Stimulated activated CD4-positive, alpha-beta T cell treated with anti-CD3 and anti-CD28 coated beads, TNF-alpha, amount 100 ng/mL, for 4 hours (primary cell): ENCODE measurements around the gene PRRT1B.

Source experiments
- DNase-seq, 3 experiments: peaks; one replicate each; pipeline ENCODE4 v3.0.0-alpha.2; 2020; ENCODE audit warnings: low read depth in 3 of 3

PRRT1B gene

DNA sequence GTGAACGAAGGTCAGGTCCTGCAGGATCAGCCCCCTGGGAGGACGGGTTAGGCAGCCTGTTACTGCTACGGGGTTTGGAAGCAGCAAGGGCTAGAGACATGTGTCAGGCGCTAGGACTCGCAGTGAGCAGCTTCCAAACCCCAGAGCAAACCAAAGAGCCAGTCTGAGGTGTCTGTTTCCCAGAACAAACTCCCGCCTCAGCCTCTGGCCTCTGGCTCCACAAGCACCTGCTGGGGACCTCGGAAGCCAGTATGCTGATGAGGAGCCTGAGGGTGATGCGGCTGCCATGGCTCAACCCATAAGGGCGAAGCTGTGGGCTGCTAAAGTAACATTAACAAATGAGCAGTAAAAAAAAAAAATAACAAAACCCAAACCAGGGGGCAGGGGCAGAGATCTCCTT lies 35.0 kb downstream of the PRRT1B start:
- no peak for DNase-seq

- DNase-seq, result no peak
These were observed 36.7 kb downstream of the PRRT1B start for GRCh38 chr9:131582056-131582455.

DNA sequence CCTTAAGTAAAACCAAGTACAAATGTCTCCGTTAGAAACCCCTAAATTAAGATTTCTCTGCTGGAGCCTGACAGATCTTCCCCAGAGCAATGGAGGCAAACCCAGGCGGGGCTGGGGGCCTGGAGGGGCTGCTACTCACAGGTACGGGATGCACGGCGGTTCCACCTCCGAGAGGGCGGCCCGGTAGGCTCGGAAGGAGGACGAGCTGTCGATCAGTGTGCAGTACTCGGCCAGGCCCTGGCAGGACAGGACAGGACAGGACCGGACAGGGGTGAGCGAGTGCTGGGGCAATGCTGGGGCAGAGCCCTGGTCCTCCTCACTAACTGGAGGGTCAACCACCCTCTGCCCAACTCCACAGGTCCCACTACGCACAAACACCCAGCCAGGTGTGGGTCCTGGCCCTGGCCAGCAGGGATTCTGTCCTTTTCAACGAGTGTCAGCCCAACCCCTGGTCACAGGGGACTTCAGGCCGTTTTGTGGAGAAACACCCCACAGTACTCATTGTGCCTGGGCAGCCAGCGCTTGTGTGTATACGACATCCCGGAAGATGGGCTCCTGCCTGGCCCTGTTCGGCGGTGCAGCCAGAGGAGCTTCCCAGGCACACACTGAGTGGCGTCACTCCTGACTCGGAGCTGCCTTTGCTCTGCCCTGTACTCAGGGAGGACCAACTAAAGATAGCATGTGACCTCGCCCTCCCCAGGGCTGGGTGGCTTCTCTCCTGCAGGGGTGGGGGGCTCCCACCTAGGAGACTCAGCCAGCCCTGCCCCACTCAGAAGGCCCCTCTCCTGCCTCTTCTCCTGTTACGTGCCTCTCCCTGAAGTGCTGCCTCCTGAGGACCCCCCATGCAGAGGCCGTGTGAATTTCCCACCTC lies 37.4 kb downstream of the PRRT1B start:
- DNase-seq, result no peak

DNA sequence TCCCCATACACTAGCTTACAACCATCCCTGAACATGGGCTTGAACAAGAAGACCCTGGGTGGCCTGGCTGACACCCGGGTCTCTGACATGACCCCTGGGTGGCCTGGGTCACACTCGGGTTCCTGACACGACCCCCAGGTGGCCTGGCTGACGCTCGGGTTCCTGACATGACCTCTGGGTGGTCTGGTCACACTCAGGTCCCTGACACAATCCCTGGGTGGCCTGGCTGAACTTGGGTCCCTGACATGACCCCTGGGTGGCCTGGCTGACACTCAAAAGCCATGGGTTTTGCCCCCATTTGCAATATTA lies 38.0 kb downstream of the PRRT1B start:
- no peak for DNase-seq

DNA sequence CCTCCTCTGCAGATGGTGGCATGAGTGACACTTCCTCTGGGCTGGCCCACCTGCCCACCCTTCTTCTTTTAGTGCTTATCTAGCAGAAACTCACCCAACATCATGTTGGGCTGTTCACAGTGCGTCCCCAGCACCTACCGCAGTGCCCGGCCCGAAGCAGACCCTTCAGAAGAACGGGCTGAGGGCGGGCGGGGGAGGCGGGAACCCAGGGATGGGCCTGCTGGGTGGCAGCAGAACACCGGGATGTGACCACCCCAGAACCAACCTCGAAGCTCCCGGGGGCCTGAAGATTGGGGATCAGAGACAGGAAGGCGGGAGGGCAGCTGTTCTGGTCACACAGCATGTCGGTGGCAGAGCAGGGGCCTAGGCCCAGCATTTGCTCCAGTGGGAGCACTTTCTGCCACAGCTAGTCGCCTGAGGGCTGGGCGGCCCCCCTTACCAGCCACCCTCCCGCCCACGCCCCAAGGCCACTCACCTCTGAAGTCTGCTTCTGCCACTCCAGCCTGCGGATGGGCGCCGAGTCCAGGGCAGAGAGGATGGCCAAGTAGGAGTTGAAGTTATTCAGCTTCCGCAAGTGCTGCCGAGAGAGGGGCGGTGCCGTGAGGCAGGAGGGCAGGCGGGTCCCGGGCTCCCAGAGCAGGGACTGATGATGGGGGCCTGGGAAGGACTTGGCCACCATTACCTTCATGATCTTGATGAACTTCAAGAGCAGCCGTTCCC lies 38.7 kb downstream of the PRRT1B start:
- no peak for DNase-seq

DNA sequence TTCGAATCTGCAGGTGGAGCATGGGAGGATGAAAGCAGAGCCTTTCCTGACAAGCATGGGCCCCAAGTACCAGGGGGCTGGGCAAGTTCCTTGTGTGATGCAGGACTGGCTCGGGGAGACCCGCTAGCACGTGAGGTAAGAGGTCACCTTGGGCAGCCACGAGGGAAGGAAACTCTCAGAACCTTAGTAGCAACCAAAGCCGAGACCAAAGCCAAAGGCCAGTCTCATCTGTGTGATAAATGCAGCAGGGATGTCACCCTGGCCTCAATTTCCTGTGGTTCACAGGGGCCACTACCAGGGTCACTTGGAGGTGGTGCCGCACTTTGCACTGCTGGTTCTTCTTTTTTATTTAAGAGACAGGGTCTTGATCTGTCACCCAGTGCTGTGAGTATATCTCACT lies 39.5 kb downstream of the PRRT1B start:
- DNase-seq, result no peak

- no peak for DNase-seq
These were observed 40.1 kb downstream of the PRRT1B start for GRCh38 chr9:131585375-131585774.

GRCh38 chr9:131587331-131587730 lies 42.0 kb downstream of the PRRT1B start:
- no peak for DNase-seq

DNA sequence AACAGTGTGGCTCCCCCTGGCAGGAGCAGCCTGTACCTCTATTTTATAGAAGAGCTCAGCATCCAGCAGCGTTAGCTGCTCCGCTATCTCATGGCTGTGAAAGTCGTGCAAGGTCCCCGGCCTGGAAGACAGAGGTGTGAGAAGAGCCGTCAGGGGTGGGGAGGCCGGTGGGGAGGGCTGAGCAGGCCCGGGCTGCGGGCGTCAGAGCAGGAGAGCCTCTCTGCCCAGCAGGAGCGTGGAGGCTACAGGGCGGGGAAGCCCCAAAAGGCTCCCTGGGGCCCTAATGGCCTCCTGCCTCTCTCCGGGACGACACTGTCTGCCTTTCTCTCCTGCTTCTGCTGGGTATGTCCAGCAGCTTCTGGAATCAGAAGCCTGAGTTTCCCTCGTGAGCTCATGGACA lies 42.6 kb downstream of the PRRT1B start:
- no peak for DNase-seq

DNA sequence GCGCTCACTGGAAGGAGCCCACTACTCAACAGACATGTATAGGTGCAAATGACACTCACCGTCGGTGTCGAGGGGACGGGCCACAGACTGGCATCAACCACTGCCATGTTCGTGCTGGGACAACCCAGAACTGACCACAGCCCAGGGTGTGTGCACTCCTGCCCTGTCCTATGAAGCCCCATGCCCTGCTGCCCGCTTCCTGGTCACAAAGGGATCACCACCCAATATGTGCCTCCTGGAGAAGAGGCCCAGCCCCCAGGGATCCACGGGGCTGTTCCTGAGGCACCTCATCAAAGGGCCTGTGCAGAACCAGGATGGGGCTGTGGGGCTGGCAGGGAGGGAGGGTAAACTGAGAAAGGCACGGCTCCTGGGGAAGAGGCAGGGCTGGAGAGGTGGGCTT lies 43.1 kb downstream of the PRRT1B start:
- DNase-seq, result no peak

DNA sequence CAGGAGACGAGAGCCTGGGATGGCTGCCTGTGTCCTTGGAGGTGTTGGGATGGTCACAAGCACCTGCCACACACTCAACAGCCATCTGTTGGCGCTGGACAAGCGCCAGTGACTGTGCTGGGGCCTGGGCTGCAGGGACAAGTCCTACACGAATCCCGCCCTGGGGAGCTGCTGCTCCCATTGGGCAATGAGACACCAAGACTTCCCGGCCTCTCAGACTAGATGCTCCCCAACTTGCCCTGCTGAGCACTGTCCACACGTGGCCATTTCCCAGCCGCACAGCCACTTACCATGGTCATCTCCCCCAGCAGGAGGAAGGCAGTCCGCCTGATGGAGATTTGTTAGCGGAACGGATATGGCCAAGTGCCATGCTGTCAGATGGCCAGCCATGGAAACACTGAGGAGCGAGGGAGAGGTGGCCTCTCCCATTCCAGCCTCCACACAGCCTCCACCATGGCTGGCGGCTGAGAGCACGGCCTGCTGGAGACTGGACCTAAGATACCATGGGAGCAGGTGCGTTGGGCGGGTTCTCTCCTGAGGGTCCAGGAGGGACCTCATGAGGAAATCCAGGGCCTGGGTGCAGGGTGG lies 43.9 kb downstream of the PRRT1B start:
- no peak for DNase-seq

DNA sequence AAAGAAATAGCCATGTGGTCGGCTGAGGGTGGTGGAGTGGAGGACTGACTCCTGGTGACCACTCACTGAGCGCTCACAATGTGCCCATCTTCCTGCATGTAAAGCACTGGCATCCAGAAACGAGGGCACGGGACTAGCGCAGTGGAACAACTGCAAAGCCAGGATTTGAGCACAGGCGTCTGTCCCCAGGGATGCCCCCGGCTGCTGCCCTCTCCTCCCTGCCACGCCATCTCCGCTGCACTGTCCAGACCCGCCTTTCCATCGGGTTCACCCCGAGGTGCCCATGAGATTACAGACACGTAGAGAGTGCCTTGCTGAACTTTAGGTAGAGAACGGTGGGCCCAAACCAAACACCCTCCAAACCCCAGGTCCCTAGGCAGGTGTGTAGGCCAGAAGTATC lies 44.7 kb downstream of the PRRT1B start:
- no peak for DNase-seq

- no peak for DNase-seq
These were observed 45.1 kb downstream of the PRRT1B start for GRCh38 chr9:131590449-131590848.

GRCh38 chr9:131590907-131591844 lies 45.9 kb downstream of the PRRT1B start:
- peak; percentile 57 to 64 (median 62) for DNase-seq

DNA sequence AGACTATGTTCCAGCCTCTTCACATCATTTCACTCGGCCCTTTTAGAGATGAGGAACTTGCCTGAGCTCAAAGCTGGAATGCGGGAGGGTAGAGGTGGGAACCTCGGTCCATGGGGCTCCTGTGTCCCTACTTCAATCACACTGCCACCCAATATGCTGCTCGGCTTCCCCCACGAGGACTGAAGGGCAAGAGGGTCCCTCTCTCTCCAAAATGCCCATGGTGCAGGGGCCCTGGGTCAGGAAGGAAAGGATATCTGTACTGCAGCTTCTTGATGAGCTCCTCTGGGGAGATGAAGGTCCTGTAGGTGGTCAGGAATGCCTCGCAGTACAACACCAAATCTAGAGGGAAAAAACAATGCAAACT lies 46.5 kb downstream of the PRRT1B start:
- DNase-seq, result no peak

GRCh38 chr9:131593091-131593820 lies 47.9 kb downstream of the PRRT1B start:
- DNase-seq, result no peak

- DNase-seq, result no peak
These were observed 48.8 kb downstream of the PRRT1B start for GRCh38 chr9:131593936-131594665.

- DNase-seq, result no peak
These were observed 49.8 kb downstream of the PRRT1B start for GRCh38 chr9:131594906-131595665.

GRCh38 chr9:131595696-131596429 lies 50.5 kb downstream of the PRRT1B start:
- no peak for DNase-seq
